NK-92 treated with Interleukin-12 subunit alpha and Interleukin-12 subunit beta, amount 100 ng/mL, for 24 hours (cell line): ENCODE results near the gene GALNT7.

Experiments
- DNase-seq: peaks from one replicate; lab custom pipeline; 2025; lab: John Stamatoyannopoulos, UW

GALNT7 gene

GRCh38 chr4:173307778-173308177 is 139.2 kb downstream of the GALNT7 start:
- no peak for DNase-seq

GRCh38 chr4:173311368-173311767 is 142.8 kb downstream of the GALNT7 start:
- no peak for DNase-seq

GRCh38 chr4:173314715-173315114 is 146.1 kb downstream of the GALNT7 start:
- no peak for DNase-seq

GRCh38 chr4:173316060-173316459 is 147.4 kb downstream of the GALNT7 start:
- DNase-seq = no peak

- no peak for DNase-seq
These were observed 148.4 kb downstream of the GALNT7 start for GRCh38 chr4:173317004-173317403.

- no peak for DNase-seq
These were observed 149.6 kb downstream of the GALNT7 start for GRCh38 chr4:173318240-173318639.

- DNase-seq = no peak
These were observed 150.1 kb downstream of the GALNT7 start for GRCh38 chr4:173318648-173319211.

GRCh38 chr4:173319696-173320095 is 151.1 kb downstream of the GALNT7 start:
- DNase-seq = no peak

- DNase-seq = no peak
These were observed 156.6 kb downstream of the GALNT7 start for GRCh38 chr4:173325007-173325736.

GRCh38 chr4:173328236-173328901 is 159.8 kb downstream of the GALNT7 start:
- DNase-seq = no peak

GRCh38 chr4:173330590-173330989 is 162.0 kb downstream of the GALNT7 start:
- no peak for DNase-seq

GRCh38 chr4:173332021-173332487 is 163.4 kb downstream of the GALNT7 start:
- no peak for DNase-seq

GRCh38 chr4:173332963-173333657 is 164.5 kb downstream of the GALNT7 start:
- no peak for DNase-seq

GRCh38 chr4:173333658-173334084 is 165.1 kb downstream of the GALNT7 start:
- peak; percentile 52 for DNase-seq

GRCh38 chr4:173334085-173334890 is 165.7 kb downstream of the GALNT7 start, which contains the start of gene HMGB2:
HMGB2 (minus strand) TSS chr4:173334358; CDS start chr4:173333649, 709 bp downstream.
- DNase-seq = peak; percentile 97

- DNase-seq = peak; percentile 61
These were observed 166.5 kb downstream of the GALNT7 start for GRCh38 chr4:173334891-173335752.

- no peak for DNase-seq
These were observed 168.9 kb downstream of the GALNT7 start for GRCh38 chr4:173337463-173337862.

- DNase-seq = no peak
These were observed 175.3 kb downstream of the GALNT7 start for GRCh38 chr4:173343832-173344397.

GRCh38 chr4:173345648-173346047 is 177.0 kb downstream of the GALNT7 start:
- DNase-seq = no peak

- DNase-seq = no peak
These were observed 177.5 kb downstream of the GALNT7 start for GRCh38 chr4:173346074-173346473.
